HTR-8/SVneo (cell line): Measurements from ENCODE around the gene TMEM125.

Experiments
- DNase-seq: peaks from one replicate; pipeline ENCODE4 v3.0.0; 2011; ENCODE audit warnings: low spot score, mixed read lengths; ENCODE audit not compliant: insufficient read length
- FAIRE-seq: peaks from 2 replicates; lab custom pipeline; 2011; peaks lifted over from hg19 to GRCh38; lab: Jason Lieb, UNC

Gene TMEM125

DNA sequence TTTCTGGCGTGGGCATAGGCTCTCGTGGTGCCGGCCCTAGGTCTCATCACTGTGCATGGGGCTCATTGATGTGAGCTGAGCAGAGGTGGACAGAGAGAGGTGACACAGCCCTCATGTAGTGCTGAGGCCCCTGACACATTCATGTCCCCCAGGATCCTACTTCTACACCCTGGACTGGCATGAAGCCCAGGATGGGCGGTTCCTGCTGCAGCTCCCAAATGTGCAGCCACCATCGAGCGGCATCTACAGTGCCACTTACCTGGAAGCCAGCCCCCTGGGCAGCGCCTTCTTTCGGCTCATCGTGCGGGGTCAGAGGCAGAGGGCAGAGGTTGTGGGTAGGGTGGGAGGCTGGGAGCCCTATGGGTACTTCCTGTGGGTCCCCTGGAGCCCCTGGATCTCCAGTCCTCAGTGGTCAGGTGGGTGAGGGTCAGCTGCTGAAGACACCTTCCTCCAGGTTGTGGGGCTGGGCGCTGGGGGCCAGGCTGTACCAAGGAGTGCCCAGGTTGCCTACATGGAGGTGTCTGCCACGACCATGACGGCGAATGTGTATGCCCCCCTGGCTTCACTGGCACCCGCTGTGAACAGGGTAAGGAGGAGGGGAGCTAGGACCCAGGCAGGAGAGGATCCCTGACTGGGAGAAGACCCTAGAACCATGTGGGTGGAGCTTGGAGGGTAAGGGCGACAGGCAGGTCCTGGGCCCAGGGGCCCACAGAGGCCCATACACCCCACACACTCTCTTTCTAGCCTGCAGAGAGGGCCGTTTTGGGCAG lies 37.1 kb downstream of the TMEM125 start:
- no peak for FAIRE-seq
- no peak for DNase-seq

GRCh38 chr1:43307458-43308158 lies 37.8 kb downstream of the TMEM125 start:
- FAIRE-seq, result no peak
- DNase-seq, result no peak

GRCh38 chr1:43308635-43309404 lies 39.0 kb downstream of the TMEM125 start:
- FAIRE-seq (no peak), DNase-seq (no peak)

DNA sequence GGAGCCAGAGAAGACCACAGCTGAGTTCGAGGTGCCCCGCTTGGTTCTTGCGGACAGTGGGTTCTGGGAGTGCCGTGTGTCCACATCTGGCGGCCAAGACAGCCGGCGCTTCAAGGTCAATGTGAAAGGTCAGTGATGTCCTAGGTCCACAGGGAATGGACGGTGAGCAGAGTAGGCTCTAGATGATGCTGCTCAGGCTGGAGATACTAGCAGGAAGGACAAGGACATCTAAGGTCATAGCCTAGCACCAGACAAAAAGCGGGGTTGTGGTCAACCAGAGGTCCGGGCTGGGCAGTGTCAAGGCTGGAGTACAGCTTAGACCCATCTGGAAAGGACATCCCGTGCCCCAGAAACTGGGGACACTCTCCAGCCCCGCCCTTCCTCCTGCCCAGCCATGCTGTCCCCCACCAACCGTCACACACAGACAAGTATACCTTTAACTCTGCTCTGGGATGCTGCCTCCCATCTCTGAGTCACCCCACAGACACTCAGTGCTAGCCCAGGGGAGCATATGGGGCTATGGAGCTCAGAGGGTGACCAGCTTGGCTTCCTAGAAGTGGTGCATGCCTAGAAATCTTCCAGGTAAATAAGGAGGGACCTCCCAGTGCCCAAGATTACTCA lies 39.7 kb downstream of the TMEM125 start:
- no peak for FAIRE-seq
- no peak for DNase-seq

- DNase-seq, result no peak
- FAIRE-seq, result no peak
Measured at GRCh38 chr1:43311521-43311920, 41.7 kb downstream of the TMEM125 start.

DNA sequence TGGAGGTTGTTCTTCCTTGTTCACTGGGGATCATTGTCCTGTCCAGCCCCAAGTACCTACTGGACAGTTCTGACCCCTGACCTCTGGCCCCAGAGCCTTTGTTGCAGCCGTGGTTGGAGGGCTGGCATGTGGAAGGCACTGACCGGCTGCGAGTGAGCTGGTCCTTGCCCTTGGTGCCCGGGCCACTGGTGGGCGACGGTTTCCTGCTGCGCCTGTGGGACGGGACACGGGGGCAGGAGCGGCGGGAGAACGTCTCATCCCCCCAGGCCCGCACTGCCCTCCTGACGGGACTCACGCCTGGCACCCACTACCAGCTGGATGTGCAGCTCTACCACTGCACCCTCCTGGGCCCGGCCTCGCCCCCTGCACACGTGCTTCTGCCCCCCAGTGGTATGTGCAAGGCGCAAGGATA lies 42.4 kb downstream of the TMEM125 start:
- DNase-seq, result no peak
- no peak for FAIRE-seq

DNA sequence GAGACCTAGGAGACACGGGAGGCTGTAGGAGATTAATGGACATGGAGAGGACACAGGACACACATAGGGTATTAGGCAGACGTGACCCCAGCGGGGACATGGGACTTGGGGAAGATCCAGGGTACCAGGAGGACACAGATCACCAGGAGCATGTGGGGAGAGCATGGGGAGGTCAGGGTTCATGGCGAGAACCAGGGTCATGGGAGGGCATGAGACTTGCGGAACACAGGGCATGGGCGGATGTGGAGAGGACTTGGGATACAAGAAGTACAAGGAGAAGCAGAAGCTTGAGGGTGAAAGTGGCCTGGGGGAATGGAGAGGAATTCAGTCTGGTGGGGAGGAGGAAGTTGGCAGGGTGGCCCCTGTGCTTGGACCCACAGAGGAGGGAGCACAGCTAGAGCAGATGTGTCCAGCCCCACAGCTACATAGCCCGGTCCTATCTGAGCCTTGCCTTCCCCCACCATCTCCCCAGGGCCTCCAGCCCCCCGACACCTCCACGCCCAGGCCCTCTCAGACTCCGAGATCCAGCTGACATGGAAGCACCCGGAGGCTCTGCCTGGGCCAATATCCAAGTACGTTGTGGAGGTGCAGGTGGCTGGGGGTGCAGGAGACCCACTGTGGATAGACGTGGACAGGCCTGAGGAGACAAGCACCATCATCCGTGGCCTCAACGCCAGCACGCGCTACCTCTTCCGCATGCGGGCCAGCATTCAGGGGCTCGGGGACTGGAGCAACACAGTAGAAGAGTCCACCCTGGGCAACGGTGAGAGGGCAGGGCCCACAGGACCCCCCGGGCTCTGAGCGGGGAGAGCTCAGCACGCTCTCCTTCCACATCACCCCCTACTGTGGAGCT lies 43.1 kb downstream of the TMEM125 start:
- FAIRE-seq, result no peak
- no peak for DNase-seq

- DNase-seq, result no peak
- FAIRE-seq, result no peak
Measured at GRCh38 chr1:43313771-43314170, 44.0 kb downstream of the TMEM125 start.

- FAIRE-seq (no peak), DNase-seq (no peak)
Measured at GRCh38 chr1:43314233-43314632, 44.5 kb downstream of the TMEM125 start.

DNA sequence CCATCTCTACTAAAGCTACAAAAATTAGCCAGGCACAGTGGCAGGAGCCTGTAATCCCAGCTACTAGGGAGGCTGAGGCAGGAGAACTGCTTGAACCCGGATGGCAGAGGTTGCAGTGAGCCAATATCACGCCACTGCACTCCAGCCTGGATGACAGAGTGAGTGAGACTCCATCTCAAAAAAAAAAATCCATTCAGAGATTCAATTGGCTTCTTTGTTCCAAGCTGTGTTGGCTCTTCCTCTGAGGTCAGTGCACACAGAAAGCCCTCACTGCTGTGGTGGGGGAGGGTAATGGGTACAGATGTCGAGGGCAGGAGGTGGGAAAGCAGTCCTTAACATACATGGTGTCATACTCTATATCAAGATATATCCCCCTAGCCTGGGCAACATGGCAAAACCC lies 45.7 kb downstream of the TMEM125 start:
- DNase-seq (no peak), FAIRE-seq (no peak)

DNA sequence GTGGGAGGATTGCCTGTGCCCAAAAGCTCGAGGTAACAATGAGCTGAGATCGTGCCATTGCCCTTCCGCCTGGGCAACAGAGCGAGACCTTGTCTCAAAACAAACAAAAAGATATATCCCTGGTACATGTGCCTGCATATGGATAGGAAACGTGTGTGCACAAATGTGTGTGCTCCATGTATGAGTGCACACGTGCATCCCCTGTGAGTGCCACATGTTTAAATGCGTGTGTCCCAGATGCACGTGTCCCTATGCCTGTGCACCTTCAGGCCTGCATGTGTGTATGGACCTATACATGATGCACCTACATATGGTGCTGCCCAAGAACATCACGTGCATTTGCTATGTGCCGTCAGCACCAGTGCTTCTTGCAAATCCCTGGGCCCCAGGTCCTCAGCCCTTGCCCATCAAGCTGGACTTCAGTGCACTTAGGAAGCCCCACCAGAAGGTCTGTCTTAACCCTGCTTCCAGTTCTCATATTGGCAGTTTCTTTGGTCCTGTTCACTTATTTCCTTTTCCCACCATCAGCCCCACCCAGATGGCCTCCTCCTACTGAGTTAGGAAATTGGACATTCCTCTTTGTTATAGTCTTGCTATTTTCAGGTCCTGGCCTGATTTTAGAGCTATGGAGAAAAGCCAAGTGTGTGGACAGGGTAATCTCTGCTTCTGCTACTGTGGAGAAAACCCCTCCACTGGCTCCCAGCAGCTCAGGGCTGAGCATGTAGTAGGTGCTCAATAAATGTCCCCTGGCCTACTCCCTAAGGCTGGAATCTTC lies 46.4 kb downstream of the TMEM125 start:
- no peak for FAIRE-seq
- DNase-seq, result no peak

GRCh38 chr1:43316738-43317520 lies 47.1 kb downstream of the TMEM125 start:
- FAIRE-seq (no peak), DNase-seq (no peak)

DNA sequence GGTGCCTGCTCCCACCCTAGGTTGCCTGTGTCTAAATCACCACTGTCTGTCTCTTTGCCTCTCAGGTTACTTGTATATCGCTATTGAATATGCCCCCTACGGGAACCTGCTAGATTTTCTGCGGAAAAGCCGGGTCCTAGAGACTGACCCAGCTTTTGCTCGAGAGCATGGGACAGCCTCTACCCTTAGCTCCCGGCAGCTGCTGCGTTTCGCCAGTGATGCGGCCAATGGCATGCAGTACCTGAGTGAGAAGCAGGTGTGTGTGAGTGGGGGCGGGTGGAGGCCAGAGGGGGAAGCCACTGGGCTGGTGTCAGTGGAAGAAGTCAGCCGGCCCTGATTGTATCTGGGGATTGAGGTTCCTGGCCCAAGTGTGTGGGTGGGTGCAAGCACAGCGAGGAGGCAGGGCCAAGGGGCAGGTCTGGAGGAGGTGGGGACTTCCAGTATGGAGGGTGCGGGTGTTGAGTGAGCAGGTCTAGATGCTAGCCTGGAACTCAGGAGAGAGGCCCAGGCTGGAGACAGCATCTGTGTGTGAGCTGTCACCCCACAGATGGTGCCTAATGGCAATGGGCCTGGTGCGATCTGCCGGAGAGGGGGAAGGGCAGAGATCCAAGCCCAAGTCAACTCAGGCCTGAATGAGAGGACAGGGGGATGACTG lies 48.2 kb downstream of the TMEM125 start:
- no peak for FAIRE-seq
- no peak for DNase-seq

DNA sequence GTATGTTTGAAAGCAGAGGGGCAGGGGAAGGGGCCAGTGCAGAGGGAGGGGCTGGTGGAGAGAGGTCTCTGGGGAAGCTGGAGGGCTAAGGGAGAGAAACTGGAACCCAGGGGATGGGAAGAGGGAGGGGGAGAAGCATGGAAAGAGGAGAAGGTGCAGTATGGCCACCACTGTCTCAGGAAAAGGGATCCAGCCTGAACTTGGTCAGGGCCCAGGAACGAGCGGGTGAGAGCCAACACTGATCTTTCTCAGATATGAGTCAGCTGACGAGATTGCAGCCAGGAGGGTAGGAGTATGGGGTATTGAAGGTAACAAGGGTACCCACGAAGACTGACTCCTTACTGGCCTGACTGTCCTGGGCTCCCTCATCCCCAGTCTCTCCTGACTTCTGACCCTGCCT lies 49.0 kb downstream of the TMEM125 start:
- FAIRE-seq, result no peak
- no peak for DNase-seq

- FAIRE-seq, result no peak
- no peak for DNase-seq
Measured at GRCh38 chr1:43319288-43319687, 49.5 kb downstream of the TMEM125 start.

DNA sequence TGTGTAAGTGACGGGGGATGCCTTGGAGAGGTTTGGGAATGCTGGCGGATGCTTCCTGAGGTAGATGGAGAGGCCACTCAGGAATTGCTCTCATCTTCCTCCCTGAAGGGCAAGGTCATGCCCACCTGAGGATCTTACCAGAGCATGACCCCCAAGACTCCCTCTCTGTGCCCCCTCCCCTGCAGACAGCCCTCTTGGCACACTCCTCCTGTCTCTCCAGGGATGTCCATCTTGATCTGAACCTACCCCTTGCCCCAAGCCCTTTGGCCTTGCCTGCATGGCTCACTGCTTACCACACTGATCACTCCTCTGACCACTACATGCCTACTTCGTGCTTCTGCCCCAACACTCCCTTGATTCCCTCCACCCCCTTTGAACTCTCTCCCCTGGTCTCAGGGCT lies 50.0 kb downstream of the TMEM125 start:
- FAIRE-seq (no peak), DNase-seq (no peak)

GRCh38 chr1:43321331-43321891 lies 51.6 kb downstream of the TMEM125 start:
- DNase-seq, result no peak
- no peak for FAIRE-seq
